Neural progenitor cell (in vitro differentiated cells): ENCODE measurements around the gene ZNF831.

ENCODE experiments used
- CTCF ChIP-seq: fragments of 200-600 bp; sonication (generic); IDR thresholded peaks from 2 replicates; pipeline ENCODE4 v1.5.1; 2017; ENCODE audit warnings: antibody characterized with exemption, mild to moderate bottlenecking
- EZH2 ChIP-seq: fragments of 200-600 bp; sonication (generic); IDR thresholded peaks from 2 replicates; pipeline ENCODE4 v1.6.1; 2017; ENCODE audit warnings: antibody characterized with exemption, mild to moderate bottlenecking, moderate library complexity
- EZH2phosphoT487 ChIP-seq: fragments of 200-600 bp; sonication (generic); IDR thresholded peaks from 2 replicates; pipeline ENCODE4 v1.6.1; 2017; ENCODE audit warnings: antibody characterized with exemption

DNA sequence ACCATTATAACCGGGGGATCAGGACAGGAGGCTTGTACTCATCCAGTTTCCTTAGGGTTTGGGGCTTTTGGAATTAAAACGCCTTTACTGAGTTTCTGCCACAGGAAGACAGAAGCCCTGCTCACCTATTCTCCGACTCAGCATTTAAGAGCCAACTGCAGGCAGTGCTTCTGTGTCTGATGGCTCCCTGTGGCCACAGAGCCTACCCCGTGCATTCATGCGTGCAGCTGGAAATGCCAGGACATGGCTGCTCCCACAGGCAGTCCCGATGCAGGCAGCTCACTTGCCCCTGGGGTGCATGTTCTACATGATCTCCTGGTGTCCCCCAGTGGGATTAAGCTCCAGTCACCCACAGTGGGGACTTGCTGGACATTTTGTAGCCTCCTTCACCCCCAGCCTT lies 22.2 kb downstream of the ZNF831 start:
- TF ChIP-seq CTCF = no peak
- TF ChIP-seq EZH2 = no peak
- no peak for TF ChIP-seq EZH2phosphoT487
